ENCODE results near the gene DYSF.

The DYSF gene

DNA sequence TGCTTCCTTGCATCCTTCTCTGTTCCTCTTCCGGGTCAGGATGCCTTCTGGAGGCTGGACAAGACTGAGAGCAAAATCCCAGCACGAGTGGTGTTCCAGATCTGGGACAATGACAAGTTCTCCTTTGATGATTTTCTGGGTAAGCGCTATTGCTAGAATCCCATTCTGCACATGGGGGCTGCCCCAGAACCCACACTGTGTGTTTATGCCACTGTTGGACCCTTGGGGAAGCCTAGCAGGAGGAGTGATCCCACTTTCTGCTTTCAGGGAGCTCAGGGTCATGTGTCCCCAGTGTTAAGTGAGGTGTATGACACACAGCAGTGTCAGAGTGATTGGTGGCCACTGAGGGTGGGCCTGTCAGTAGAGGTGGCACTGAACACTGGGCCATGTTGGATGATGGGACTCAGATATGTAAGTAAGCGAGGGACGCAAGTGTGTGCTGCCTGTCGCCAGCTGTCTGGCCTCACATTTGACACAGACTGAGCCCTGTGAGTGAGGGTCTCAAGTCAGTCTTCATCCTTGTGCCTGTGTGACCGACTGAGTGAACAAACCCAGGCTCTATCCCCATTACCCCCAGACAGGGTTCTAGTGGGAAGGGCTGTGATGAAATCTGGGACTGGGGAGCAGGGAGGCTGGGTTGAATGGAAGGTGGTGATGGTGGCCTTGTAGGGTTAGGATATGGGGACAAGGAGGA lies 220.9 kb downstream of the DYSF start:
- no peak for DNase-seq (ENCODE audit: low read depth)
- in situ Hi-C loops (cut with HindIII; ENCODE audit: low sequenced_read_pairs) = no loop called here
- TF ChIP-seq, protein P1, sequence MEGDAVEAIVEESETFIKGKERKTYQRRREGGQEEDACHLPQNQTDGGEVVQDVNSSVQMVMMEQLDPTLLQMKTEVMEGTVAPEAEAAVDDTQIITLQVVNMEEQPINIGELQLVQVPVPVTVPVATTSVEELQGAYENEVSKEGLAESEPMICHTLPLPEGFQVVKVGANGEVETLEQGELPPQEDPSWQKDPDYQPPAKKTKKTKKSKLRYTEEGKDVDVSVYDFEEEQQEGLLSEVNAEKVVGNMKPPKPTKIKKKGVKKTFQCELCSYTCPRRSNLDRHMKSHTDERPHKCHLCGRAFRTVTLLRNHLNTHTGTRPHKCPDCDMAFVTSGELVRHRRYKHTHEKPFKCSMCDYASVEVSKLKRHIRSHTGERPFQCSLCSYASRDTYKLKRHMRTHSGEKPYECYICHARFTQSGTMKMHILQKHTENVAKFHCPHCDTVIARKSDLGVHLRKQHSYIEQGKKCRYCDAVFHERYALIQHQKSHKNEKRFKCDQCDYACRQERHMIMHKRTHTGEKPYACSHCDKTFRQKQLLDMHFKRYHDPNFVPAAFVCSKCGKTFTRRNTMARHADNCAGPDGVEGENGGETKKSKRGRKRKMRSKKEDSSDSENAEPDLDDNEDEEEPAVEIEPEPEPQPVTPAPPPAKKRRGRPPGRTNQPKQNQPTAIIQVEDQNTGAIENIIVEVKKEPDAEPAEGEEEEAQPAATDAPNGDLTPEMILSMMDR (IDR thresholded peaks at IDR 0.05; ENCODE audit: low read depth, low read length, missing control alignments) = no peak
- H3K4me3 ChIP-seq (ENCODE audit: low read depth, low read length) = no peak overlapping the region

- in situ Hi-C loops (cut with HindIII; ENCODE audit: low sequenced_read_pairs) = no loop called here
- no peak for DNase-seq (ENCODE audit: low read depth)
- H3K4me3 ChIP-seq (ENCODE audit: low read depth, low read length) = no peak overlapping the region
- TF ChIP-seq, protein P1 (IDR thresholded peaks at IDR 0.05; ENCODE audit: low read depth, low read length, missing control alignments) = no peak
Measured at GRCh38 chr2:71675296-71675695, 221.9 kb downstream of the DYSF start.

DNA sequence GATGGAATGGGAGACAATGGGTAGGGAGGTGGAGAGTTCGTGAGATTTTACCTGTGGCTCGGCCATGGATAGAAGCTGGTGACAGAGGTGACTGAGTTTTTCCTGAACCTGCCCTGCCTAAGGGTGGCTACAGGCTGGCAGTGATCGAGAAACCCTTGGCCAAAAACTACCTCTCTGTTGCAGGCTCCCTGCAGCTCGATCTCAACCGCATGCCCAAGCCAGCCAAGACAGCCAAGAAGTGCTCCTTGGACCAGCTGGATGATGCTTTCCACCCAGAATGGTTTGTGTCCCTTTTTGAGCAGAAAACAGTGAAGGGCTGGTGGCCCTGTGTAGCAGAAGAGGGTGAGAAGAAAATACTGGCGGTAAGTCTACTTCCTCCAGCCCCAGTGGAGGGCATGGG lies 225.5 kb downstream of the DYSF start:
- DNase-seq (ENCODE audit: low read depth) = no peak
- in situ Hi-C loops (cut with HindIII; ENCODE audit: low sequenced_read_pairs) = no loop called here
- H3K4me3 ChIP-seq (ENCODE audit: low read depth, low read length) = no peak overlapping the region
- TF ChIP-seq, protein P1 (IDR thresholded peaks at IDR 0.05; ENCODE audit: low read depth, low read length, missing control alignments) = no peak

- no peak for DNase-seq (ENCODE audit: low read depth)
- TF ChIP-seq, protein P1 (IDR thresholded peaks at IDR 0.05; ENCODE audit: low read depth, low read length, missing control alignments) = no peak
- in situ Hi-C loops (cut with HindIII; ENCODE audit: low sequenced_read_pairs) = no loop called here
- H3K4me3 ChIP-seq (ENCODE audit: low read depth, low read length) = no peak overlapping the region
Measured at GRCh38 chr2:71679491-71679890, 226.1 kb downstream of the DYSF start.

DNA sequence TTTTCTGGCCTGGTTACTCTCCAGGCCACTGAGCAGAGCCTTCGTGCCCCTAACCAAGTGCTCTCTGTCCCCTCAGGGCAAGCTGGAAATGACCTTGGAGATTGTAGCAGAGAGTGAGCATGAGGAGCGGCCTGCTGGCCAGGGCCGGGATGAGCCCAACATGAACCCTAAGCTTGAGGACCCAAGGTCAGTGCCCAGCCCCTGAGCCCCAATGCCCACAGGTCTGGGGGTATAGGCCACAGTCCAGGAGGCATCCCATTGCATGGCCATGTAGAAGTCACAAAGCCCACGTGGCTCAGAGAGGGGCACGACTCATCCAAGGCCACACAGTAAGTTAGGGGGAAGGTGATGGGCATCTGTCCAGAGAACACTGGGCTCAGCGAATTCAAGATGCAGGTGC lies 227.6 kb downstream of the DYSF start:
- TF ChIP-seq, protein P1 (IDR thresholded peaks at IDR 0.05; ENCODE audit: low read depth, low read length, missing control alignments) = no peak
- no peak for DNase-seq (ENCODE audit: low read depth)

DNA sequence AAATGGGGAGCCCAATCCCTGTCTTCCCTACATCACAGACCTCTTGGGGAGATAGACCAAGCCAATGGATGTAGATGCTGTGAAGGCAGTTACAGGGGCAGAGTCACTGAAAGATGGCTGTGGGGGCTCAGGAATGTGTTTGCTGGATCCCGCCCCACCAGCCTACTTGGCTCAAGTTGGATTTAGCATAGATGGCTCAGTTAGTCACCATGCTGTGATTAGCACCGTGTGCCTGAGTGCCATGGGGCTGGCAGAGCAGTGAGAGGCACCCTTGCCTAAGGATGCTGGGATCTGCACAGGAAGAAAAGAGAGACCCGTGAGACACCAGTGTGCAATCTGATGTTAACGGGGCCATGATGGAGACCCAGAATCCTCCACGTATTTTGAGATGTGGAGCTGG lies 228.3 kb downstream of the DYSF start:
- H3K4me3 ChIP-seq (ENCODE audit: low read depth, low read length) = no peak overlapping the region
- no peak for DNase-seq (ENCODE audit: low read depth)
- in situ Hi-C loops (cut with HindIII; ENCODE audit: low sequenced_read_pairs) = no loop called here
- TF ChIP-seq, protein P1 (IDR thresholded peaks at IDR 0.05; ENCODE audit: low read depth, low read length, missing control alignments) = no peak

More for the DNA sequence above, 227.6 kb downstream of the DYSF start:
- in situ Hi-C loops (cut with HindIII; ENCODE audit: low sequenced_read_pairs) = no loop called here
- H3K4me3 ChIP-seq (ENCODE audit: low read depth, low read length) = no peak overlapping the region

Measured in astrocyte of the cerebellum (primary cell).